GM21576 (cell line): ENCODE results near the gene BANK1.

Experiments
- ATAC-seq: cut with Tn5 transposase; IDR thresholded peaks from one replicate; pipeline ENCODE4 v1.9.1; 2021; ENCODE audit warnings: mild to moderate bottlenecking, moderate library complexity; ENCODE audit not compliant: unreplicated experiment

Gene BANK1

DNA sequence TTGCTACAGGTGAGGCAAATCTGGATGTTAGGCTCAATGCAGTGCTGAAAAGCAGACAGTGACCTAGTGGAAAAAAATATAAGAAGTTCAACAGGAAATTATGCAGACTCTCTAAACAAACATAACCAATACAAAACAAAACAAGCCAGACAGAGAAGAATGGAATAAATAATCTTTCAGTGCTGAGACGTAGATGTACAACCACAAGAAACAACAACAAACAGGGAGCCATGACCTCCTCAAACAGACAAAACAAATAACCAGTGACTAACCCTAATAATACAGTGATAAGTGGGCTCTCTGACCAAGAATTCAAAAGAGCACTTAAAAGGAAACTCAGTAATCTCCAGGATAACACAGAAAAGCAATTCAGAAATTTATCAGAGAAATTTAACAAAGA, 315.5 kb downstream of the BANK1 start:
- no peak for ATAC-seq

DNA sequence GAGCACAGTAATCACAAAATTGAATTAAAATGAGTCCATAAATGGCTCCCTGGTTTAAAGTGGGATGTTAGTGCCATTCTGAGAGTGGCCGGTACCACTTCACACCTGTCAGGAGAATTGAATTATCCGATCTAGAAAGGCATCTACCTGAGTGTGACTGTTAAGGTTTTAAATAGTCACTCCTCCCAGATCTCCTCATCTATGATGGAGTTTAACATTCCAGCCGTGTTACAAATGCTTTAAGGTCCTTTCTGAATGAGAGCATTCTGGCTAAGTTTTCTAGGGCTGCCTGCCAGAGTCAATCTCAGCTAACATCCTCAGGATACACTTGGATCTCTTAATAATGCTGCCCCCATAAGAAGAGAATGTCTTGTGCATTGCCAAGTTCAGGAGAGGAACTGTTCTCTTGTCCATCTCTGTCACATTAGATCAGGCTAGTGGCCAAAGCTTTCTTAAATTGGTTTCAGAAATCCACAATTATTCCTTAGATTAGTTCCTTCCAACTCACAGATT, 323.6 kb downstream of the BANK1 start:
- ATAC-seq: no peak

DNA sequence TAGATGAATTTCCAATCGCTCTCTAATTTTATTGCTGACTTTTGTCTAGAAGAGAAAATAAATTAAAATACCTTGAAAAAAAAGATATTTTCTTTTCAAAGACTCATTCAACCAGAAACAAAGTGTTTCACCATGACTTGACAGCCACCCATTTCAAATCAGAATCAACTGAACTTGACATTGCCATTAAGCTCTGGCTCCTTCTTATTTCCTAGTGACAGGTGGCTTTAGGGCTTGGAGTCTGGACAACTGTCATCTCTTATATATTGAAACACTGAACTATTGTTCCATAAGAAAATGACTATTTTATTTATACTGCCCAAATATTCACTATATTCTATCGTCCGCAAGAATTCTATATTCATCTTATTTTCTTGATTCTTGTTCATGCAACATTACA, 325.6 kb downstream of the BANK1 start:
- ATAC-seq: no peak

DNA sequence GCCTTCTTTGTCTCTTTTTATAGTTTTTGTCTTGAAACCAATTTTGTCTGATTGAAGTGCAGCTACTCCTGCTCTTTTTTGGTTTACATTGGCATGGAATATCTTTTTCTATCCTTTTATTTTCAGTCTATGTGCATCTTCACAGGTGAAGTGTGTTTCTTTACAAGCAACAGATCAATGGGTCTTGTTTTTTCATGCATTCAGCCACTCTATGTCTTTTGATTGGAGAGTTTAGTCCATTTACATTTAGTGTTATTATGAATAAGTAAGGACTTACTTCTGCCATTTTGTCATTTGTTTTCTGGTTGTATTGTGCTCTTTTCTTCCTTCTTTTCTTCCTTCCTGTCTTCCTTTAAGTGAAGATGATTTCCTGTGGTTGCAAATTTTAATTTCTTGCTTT, 330.3 kb downstream of the BANK1 start:
- no peak for ATAC-seq
